ENCODE measurements around the gene HDGF.

- TF ChIP-seq EP300 (IDR thresholded peaks at IDR 0.05) (no peak), CTCF (IDR thresholded peaks at IDR 0.05) (no peak)
Observed at GRCh38 chr1:156788136-156788535, 36.7 kb upstream of the HDGF start.
